Panc1 (cell line): ENCODE results near the gene INSC. TPM values are rescaled to one million over a fixed set of nuclear protein-coding genes. Genes with fewer than 3 reads are reported as not detected.

ENCODE experiments used
- ATAC-seq: fragments of 200-7000 bp; cut with Tn5 transposase; 2 replicates; pipeline ENCODE4 v1.9.1; 2020; ENCODE audit warnings: mild to moderate bottlenecking, moderate library complexity
- BruUV-seq: library from RNA; stranded (reverse); fragments of 400-500 nt; replicated peaks from 2 replicates; lab custom pipeline; 2021; lab: Mats Ljungman, UMichigan
- CTCF ChIA-PET: fragments of 300-600 bp; sonication (Branson Sonifier 250); formaldehyde crosslinking; loops from one replicate; lab custom pipeline; 2022; ENCODE audit warnings: antibody characterized with exemption; lab: Charles Lee
- POLR2A ChIA-PET: fragments of 300-600 bp; sonication (Branson Sonifier 250); formaldehyde crosslinking; loops from one replicate; lab custom pipeline; 2022; ENCODE audit warnings: antibody characterized with exemption; lab: Charles Lee
- DNase-seq: peaks from one replicate; pipeline ENCODE4 v3.0.0-alpha.2; 2010; ENCODE audit warnings: low read depth, low spot score
- H3K27ac ChIP-seq: 2 replicates; pipeline ENCODE4 v1.5.1; 2011; ENCODE audit warnings: mild to moderate bottlenecking, low read length, inconsistent platforms
- H3K27me3 ChIP-seq: fragments of 200-500 bp; sonication (Bioruptor generic); 2 replicates; pipeline ENCODE4 v1.6.0; 2014; ENCODE audit warnings: low read length, inconsistent platforms; ENCODE audit not compliant: control insufficient read depth, insufficient read depth
- H3K36me3 ChIP-seq: fragments of 200-500 bp; sonication (Bioruptor generic); 2 replicates; pipeline ENCODE4 v1.5.1; 2014; ENCODE audit warnings: inconsistent platforms, mild to moderate bottlenecking, low read length, moderate library complexity; ENCODE audit not compliant: control insufficient read depth, insufficient read depth
- H3K4me1 ChIP-seq: 2 replicates; pipeline ENCODE4 v1.5.1; 2011; ENCODE audit warnings: inconsistent platforms, mild to moderate bottlenecking, low read length, moderate library complexity; ENCODE audit not compliant: control insufficient read depth, insufficient read depth
- H3K4me3 ChIP-seq, 2 experiments: 2 replicates each; pipeline ENCODE4 v1.5.1; 2011 to 2012; ENCODE audit warnings: low read depth in 2 of 2, low read length in 2 of 2, mild to moderate bottlenecking in 2 of 2, inconsistent platforms in 1 of 2, moderate library complexity in 1 of 2
- H3K9me3 ChIP-seq: fragments of 200-500 bp; sonication (Bioruptor generic); 2 replicates; pipeline ENCODE4 v1.5.1; 2014; ENCODE audit warnings: low read depth, mild to moderate bottlenecking, inconsistent platforms, low read length, moderate library complexity; ENCODE audit not compliant: control insufficient read depth, insufficient read depth
- POLR2AphosphoS5 ChIP-seq: IDR thresholded peaks from 2 replicates; pipeline ENCODE4 v1.6.1; 2012; ENCODE audit warnings: mild to moderate bottlenecking, low read depth, low read length, moderate library complexity
- SIN3A ChIP-seq: IDR thresholded peaks from 2 replicates; pipeline ENCODE4 v1.6.1; 2012; ENCODE audit warnings: low read depth, mild to moderate bottlenecking, low read length, moderate library complexity, borderline replicate concordance; ENCODE audit not compliant: insufficient read depth
- TCF7L2 ChIP-seq: IDR thresholded peaks from 2 replicates; pipeline ENCODE4 v1.6.1; 2011; ENCODE audit warnings: mild to moderate bottlenecking, low read depth, low read length, inconsistent platforms
- in situ Hi-C: cut with HindIII; loops from 2 replicates; pipeline ENCODE4 v1.10.0; 2016; ENCODE audit warnings: low sequenced_read_pairs, low pct_unique_long_range_greater_than_20kb
- intact Hi-C: fragments of 100-400 bp; cut with micrococcal nuclease; formaldehyde crosslinking; loops from one replicate; pipeline ENCODE4 v1.10.0; 2022; ENCODE audit not compliant: unreplicated experiment
- total RNA-seq: library from RNA; stranded (reverse); gene quantifications from one replicate; pipeline ENCODE4 v1.2.1, GENCODE V29; 2021; ENCODE audit not compliant: unreplicated experiment
- TF ChIP-seq, protein P1 (sequence below), 2 experiments: IDR thresholded peaks; 2 replicates each; pipeline ENCODE4 v1.6.1; 2011 to 2012; ENCODE audit warnings: low read depth in 2 of 2, control low read depth in 1 of 2, low read length in 1 of 2, mild to moderate bottlenecking in 1 of 2, moderate library complexity in 1 of 2; ENCODE audit not compliant: insufficient read depth in 1 of 2
- TF ChIP-seq, protein P2 (sequence below): fragments of 450-650 bp; IDR thresholded peaks from 2 replicates; pipeline ENCODE4 v1.5.1; 2017; ENCODE audit warnings: mild to moderate bottlenecking

INSC gene
- total RNA-seq, 1 experiment from 2014 or later, result 0.08 TPM

DNA sequence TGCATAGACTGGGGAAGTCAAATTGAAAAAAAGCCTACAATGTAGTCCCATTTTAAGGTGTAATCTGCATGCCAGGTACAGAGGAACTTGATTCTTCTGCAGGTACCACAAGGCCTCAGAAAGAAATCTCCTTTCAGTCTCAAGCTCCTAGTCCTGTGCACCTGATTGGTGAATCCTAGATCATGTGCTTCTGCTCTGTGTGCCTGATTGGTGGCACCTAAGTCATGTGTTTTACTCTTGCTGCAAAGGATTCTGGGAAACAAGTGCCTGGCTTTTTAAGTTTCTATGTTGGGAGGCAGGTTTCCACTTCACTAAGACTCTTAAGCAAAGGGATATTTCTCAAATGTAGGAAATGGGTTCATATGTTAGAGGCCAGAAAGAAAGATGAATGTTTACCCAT, 29.1 kb downstream of the INSC start:
- Histone ChIP-seq H3K36me3 (no peaks in the 10 kb centered on the region), H3K4me3 (no peak overlapping the region), H3K27ac (no peak overlapping the region), H3K27me3 (no peaks in the 10 kb centered on the region; the same call in 1 of the 2 replicates), H3K9me3 (no peaks in the 10 kb centered on the region), H3K4me1 (no peaks in the 10 kb centered on the region)
- POLR2A ChIA-PET, result no interaction called here
- in situ Hi-C loops (no loop called here), intact Hi-C loops (no loop called here)
- ATAC-seq (no peak), DNase-seq (no peak)
- CTCF ChIA-PET, result no interaction called here
- TF ChIP-seq SIN3A (no peak), POLR2AphosphoS5 (no peak), TCF7L2 (no peak)
- TF ChIP-seq, protein P1, sequence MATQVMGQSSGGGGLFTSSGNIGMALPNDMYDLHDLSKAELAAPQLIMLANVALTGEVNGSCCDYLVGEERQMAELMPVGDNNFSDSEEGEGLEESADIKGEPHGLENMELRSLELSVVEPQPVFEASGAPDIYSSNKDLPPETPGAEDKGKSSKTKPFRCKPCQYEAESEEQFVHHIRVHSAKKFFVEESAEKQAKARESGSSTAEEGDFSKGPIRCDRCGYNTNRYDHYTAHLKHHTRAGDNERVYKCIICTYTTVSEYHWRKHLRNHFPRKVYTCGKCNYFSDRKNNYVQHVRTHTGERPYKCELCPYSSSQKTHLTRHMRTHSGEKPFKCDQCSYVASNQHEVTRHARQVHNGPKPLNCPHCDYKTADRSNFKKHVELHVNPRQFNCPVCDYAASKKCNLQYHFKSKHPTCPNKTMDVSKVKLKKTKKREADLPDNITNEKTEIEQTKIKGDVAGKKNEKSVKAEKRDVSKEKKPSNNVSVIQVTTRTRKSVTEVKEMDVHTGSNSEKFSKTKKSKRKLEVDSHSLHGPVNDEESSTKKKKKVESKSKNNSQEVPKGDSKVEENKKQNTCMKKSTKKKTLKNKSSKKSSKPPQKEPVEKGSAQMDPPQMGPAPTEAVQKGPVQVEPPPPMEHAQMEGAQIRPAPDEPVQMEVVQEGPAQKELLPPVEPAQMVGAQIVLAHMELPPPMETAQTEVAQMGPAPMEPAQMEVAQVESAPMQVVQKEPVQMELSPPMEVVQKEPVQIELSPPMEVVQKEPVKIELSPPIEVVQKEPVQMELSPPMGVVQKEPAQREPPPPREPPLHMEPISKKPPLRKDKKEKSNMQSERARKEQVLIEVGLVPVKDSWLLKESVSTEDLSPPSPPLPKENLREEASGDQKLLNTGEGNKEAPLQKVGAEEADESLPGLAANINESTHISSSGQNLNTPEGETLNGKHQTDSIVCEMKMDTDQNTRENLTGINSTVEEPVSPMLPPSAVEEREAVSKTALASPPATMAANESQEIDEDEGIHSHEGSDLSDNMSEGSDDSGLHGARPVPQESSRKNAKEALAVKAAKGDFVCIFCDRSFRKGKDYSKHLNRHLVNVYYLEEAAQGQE (IDR thresholded peaks at IDR 0.05; ENCODE audit: insufficient read depth in 1 of 2, low read depth in 2 of 2, low read length in 1 of 2), result no peak
- TF ChIP-seq, protein P2, sequence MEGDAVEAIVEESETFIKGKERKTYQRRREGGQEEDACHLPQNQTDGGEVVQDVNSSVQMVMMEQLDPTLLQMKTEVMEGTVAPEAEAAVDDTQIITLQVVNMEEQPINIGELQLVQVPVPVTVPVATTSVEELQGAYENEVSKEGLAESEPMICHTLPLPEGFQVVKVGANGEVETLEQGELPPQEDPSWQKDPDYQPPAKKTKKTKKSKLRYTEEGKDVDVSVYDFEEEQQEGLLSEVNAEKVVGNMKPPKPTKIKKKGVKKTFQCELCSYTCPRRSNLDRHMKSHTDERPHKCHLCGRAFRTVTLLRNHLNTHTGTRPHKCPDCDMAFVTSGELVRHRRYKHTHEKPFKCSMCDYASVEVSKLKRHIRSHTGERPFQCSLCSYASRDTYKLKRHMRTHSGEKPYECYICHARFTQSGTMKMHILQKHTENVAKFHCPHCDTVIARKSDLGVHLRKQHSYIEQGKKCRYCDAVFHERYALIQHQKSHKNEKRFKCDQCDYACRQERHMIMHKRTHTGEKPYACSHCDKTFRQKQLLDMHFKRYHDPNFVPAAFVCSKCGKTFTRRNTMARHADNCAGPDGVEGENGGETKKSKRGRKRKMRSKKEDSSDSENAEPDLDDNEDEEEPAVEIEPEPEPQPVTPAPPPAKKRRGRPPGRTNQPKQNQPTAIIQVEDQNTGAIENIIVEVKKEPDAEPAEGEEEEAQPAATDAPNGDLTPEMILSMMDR, result no peak
- BruUV-seq, result no TSS peak

DNA sequence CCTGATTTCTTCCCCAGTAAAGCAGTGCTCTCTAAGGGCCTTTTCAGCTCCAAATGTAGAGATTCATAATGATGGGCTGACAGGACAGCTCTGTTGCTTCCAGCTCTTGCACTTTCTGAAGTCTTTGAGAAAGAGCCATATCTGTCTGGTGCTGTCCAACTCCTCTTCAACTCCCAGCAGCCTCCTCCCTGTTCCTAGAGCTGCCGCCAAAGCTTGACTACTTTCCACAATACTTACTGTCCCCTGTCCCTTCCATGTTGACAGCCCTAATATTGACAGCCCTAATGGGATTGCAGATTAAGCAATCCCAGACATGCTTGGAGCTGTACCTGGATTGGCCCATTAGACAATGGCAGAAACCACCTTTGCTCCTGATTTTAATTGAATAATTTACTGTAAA, 29.6 kb downstream of the INSC start:
- no TSS peak for BruUV-seq
- in situ Hi-C loops, result no loop called here
- CTCF ChIA-PET, result no interaction called here

More for the DNA sequence above, 29.6 kb downstream of the INSC start:
- TF ChIP-seq, protein P1 (IDR thresholded peaks at IDR 0.05; ENCODE audit: insufficient read depth in 1 of 2, low read depth in 2 of 2, low read length in 1 of 2), result no peak
- TF ChIP-seq, protein P2, result no peak
- TF ChIP-seq TCF7L2 (no peak), SIN3A (no peak), POLR2AphosphoS5 (no peak)
- Histone ChIP-seq H3K27me3 (no peaks in the 10 kb centered on the region; the same call in 1 of the 2 replicates), H3K4me1 (no peaks in the 10 kb centered on the region), H3K4me3 (no peak overlapping the region), H3K36me3 (no peaks in the 10 kb centered on the region), H3K27ac (no peak overlapping the region), H3K9me3 (no peaks in the 10 kb centered on the region)
- POLR2A ChIA-PET, result no interaction called here
- ATAC-seq (no peak), DNase-seq (no peak)
- intact Hi-C loops, result no loop called here
